ENCODE measurements around the gene ACOT11.

The ACOT11 gene

DNA sequence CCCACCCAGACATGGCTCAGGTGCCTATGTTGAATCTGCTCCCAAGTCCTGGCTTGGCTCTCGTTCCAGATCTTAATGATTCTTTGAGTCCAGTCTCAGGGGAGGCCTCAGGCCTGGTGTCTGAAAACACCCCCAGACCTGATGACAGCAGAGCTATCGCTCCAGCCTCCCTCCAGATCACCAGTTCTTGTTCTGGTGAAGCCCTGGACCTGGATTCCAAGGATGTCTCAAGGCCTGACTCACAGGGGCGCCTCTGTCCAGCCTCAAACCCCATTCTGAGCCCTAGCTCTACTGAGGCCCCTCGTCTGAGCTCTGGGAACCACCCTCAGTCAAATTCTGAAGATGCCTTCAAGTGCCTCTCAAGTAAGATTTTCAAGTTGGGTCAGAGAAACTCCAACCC lies 105.0 kb downstream of the ACOT11 start:
- DNase-seq, result no peak

GRCh38 chr1:54658164-54658913 lies 110.3 kb downstream of the ACOT11 start:
- DNase-seq, result no peak

All from stimulated activated CD4-positive, alpha-beta T cell treated with anti-CD3 and anti-CD28 coated beads, Interleukin-15, amount 100 ng/mL, for 24 hours (primary cell).